Activated CD8-positive, alpha-beta memory T cell treated with anti-CD3 and anti-CD28 coated beads, Interleukin-2, amount 10 ng/mL, durations not matched to agents 7 days and 5 days (primary cell): ENCODE results near the gene RPS14. TPM values are rescaled to one million over a fixed set of nuclear protein-coding genes. Genes with fewer than 3 reads are reported as not detected.
"Not testable (repeated sequence)": the region's sequence is repeated elsewhere in the genome, so short reads cannot be mapped to it uniquely, and the experiment has no call there.

Experiments used
- ATAC-seq: fragments of 150-1000 bp; cut with Tn5 transposase; one replicate; pipeline ENCODE4 v1.10.0; 2021; ENCODE audit warnings: moderate library complexity
- CTCF ChIA-PET: fragments of 350-600 bp; sonication (Branson Sonifier 250); formaldehyde crosslinking; loops from one replicate; lab custom pipeline; 2021; ENCODE audit warnings: antibody characterized with exemption; lab: Charles Lee
- DNase-seq: peaks from one replicate; pipeline ENCODE4 v3.0.0-alpha.2; 2020
- H3K27ac Mint-ChIP-seq: one replicate; pipeline ENCODE4 v1.8.0; 2021; ENCODE audit warnings: mild to moderate bottlenecking, mixed read lengths
- H3K27me3 Mint-ChIP-seq: one replicate; pipeline ENCODE4 v1.8.0; 2021; ENCODE audit warnings: mixed read lengths
- H3K36me3 Mint-ChIP-seq: one replicate; pipeline ENCODE4 v1.8.0; 2021; ENCODE audit warnings: mild to moderate bottlenecking, mixed read lengths
- H3K4me1 Mint-ChIP-seq: one replicate; pipeline ENCODE4 v1.8.0; 2021; ENCODE audit warnings: mixed read lengths
- H3K4me3 Mint-ChIP-seq: one replicate; pipeline ENCODE4 v1.8.0; 2021; ENCODE audit warnings: mild to moderate bottlenecking, moderate library complexity, mixed read lengths
- H3K9me3 Mint-ChIP-seq: one replicate; pipeline ENCODE4 v1.8.0; 2022; ENCODE audit warnings: low read depth, mixed read lengths
- total RNA-seq, 2 experiments: library from RNA; stranded (reverse); gene quantifications; one replicate each; pipeline ENCODE4 v1.2.3, GENCODE V29; 2021

The RPS14 gene
- total RNA-seq, 2 experiments from 2014 or later = 1,980 to 2,218 TPM

DNA sequence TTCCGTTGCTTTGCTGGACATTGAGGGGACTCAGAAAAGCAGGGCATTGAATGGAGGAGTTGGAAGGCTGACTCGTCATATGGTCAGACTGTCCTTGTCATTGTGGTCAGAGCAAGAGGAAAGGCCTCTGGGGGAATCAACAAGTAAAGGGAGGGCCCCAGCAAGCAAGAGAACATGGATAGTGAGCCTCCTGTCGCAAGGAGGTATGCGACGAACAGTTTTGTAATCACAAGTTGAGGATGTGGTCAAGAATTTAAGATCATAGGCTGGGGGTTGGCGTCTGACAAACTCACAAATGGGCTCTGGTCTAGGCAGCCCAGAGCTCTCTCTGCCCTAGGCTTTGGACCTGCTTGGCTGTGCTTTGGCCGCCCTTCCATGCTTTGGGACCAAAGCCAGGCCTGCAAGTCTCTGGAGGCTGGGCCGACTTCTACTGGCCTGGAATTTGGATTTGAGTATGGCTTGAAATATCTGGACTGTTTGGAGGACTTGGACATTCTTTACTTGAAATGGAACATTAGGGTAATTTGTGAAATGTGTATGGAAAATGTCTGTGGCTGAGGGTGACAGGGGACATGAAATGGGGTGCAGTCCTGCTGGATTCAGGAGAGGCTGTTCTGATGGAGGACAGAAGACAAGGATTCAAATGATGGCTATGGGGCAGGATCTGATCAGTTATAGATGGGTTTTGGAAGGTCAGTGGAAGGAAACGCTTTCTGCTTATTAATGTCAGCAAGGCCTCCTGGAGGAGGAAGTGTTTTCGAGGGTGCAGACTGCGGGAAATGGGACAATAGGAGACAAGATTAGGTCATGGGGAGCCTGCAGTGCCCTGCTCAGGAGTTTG lies 39.2 kb upstream of the RPS14 start:
- H3K27ac Mint-ChIP-seq = no peak overlapping the region
- ATAC-seq = no peak

DNA sequence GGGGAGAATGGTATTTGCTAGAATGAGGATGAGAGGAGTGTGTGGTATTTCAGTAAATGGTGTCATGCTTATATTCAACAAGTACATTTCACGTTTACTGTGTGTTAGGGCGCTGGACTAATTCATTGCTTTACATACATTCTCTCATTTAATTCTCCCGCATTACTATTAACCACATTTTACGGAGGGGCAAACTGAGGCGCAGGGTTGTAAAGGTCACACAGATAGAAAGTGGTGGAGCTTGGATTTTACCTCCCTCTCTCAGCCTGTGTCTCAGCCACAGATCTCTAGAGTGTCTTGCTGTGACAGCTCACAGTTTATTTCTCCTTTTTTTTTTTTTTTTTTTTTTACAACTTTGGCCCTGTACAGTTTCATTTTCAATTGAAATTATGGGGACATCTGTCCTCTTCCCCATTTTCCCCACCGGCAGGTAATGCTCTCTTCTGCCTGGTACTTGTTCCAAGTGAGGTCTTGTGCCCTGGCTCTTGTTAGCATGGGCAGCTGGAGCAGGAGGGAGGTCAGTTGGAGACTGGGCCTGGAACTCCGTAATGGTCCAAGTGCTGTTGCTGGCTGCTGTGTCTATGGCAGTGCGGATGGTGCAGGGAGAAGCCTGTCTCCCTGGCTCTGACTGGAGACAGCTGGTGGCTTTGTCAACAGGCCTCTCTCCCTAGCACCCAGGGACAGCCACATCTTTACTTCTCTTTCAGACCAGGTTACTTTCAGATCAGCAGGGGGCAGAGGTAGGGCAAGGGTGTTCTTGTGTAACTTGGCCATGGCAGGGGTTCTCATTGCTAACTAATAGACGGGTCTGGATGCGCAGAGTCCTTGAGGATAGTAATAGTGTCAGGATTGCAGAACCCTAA lies 37.9 kb upstream of the RPS14 start:
- CTCF ChIA-PET = interaction anchor here (1.3 to 1.5 kb wide), 2 partner anchors 29 to 359 kb away, joined by 3 to 8 read pairs; partner anchors contain the start of gene IRGM
- Mint-ChIP-seq H3K27ac (no peak overlapping the region), H3K4me1 (peaks cover 8% of the 10 kb centered on the region), H3K27me3 (peaks cover 20% of the 10 kb centered on the region), H3K4me3 (peak overlapping the region; percentile 27), H3K36me3 (no peaks in the 10 kb centered on the region), H3K9me3 (no peaks in the 10 kb centered on the region)
- ATAC-seq = no peak
- no peak for DNase-seq

More for the DNA sequence above, 39.2 kb upstream of the RPS14 start:
- Mint-ChIP-seq H3K9me3 (no peaks in the 10 kb centered on the region), H3K36me3 (no peaks in the 10 kb centered on the region), H3K4me3 (no peak overlapping the region), H3K4me1 (peaks cover 8% of the 10 kb centered on the region), H3K27me3 (peaks cover 17% of the 10 kb centered on the region)
- CTCF ChIA-PET = no interaction called here
- no peak for DNase-seq

GRCh38 chr5:150486402-150487198 lies 37.1 kb upstream of the RPS14 start:
- DNase-seq = no peak
- Mint-ChIP-seq H3K27me3 (peaks cover 23% of the 10 kb centered on the region), H3K36me3 (no peaks in the 10 kb centered on the region), H3K4me1 (peaks cover 8% of the 10 kb centered on the region), H3K4me3 (peak overlapping the region; percentile 27), H3K27ac (no peak overlapping the region), H3K9me3 (no peaks in the 10 kb centered on the region)
- CTCF ChIA-PET = interaction anchor here (1.3 to 1.5 kb wide), 2 partner anchors 28 to 360 kb away, joined by 3 to 8 read pairs; partner anchors contain the start of gene IRGM
- ATAC-seq = peak; percentile 50

- H3K27me3 Mint-ChIP-seq = peaks cover 25% of the 10 kb centered on the region
- peaks cover 8% of the 10 kb centered on the region for H3K4me1 Mint-ChIP-seq
- H3K27ac Mint-ChIP-seq = no peak overlapping the region
- CTCF ChIA-PET = interaction anchor here (1.5 kb wide), 1 partner anchor 27 kb away, joined by 8 read pairs; no protein-coding TSS in a partner anchor
- H3K9me3 Mint-ChIP-seq = no peaks in the 10 kb centered on the region
- ATAC-seq (peak; percentile 52), DNase-seq (no peak)
- H3K36me3 Mint-ChIP-seq = no peaks in the 10 kb centered on the region
- H3K4me3 Mint-ChIP-seq = no peak overlapping the region
Measured at GRCh38 chr5:150485693-150486401, 36.3 kb upstream of the RPS14 start.

DNA sequence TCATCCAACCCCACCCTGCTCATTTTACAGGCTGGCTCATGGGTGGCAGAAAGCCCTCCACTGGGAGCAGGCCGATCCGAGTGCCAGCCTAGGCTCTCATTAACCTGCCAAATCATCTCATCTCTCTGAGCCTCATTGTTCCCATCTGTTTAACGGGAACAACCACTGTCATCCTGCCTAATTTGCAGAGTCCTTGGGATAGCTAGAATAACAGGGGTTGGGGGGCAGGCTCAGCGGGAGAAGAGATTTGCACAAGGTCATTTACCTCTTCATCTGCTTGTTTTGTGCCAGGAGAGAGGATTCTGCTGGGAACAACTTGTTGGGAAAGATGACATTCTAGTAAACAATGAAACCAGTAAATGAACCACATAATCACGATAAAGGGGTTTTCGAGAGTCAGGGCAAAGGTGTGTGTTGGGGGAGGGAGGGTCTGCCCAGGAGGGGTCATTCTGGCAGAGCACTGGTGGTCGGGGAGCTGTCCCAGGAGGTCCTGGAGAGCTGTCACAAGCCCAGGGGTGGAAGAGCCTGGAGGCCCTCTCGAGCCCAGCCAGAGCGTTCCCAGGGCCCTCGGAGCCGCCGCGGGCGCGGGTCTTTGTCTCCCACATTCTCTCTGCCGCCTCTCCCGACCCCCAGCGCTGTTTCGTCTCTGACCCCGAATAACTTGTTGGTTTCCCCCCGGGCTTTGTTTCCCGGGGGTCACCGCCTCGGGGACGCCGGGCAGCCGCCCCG lies 35.6 kb upstream of the RPS14 start:
- no peaks in the 10 kb centered on the region for H3K9me3 Mint-ChIP-seq
- peak overlapping the region; percentile 13 for H3K4me3 Mint-ChIP-seq
- H3K27ac Mint-ChIP-seq = no peak overlapping the region
- CTCF ChIA-PET = interaction anchor here (0.7 to 1.4 kb wide), 3 partner anchors 26 to 298 kb away, joined by 3 to 4 read pairs (median 4); no protein-coding TSS in a partner anchor
- H3K4me1 Mint-ChIP-seq = peaks cover 8% of the 10 kb centered on the region
- peaks cover 25% of the 10 kb centered on the region for H3K27me3 Mint-ChIP-seq
- no peaks in the 10 kb centered on the region for H3K36me3 Mint-ChIP-seq
- ATAC-seq (no peak), DNase-seq (no peak)

DNA sequence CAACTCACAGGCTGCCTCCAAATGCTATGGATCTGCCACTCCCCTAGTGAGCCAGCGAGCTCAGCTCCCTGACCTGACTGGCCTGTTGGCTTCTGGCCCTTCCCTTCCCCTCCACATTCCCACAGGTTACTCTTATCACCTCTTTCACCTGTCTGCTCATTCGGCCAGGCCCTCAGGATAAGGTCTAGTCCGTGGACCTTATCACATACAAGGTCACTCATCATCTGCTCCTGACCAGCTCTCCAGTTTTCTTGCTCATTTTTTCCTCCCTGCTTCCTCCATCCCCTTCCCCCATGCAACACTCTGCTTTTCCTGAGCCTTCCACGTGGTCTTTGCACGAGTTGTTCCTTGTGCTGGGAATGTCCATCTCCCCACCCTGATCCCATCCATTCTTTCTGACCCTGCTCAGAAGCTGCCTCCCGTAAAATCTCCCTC lies 32.5 kb upstream of the RPS14 start:
- Mint-ChIP-seq H3K4me1 (peaks cover 3% of the 10 kb centered on the region), H3K27me3 (peaks cover 21% of the 10 kb centered on the region), H3K4me3 (no peak overlapping the region), H3K9me3 (no peaks in the 10 kb centered on the region), H3K27ac (no peak overlapping the region), H3K36me3 (no peaks in the 10 kb centered on the region)
- CTCF ChIA-PET = interaction anchor here (0.9 kb wide), 1 partner anchor 16 kb away, joined by 3 read pairs; no protein-coding TSS in a partner anchor
- ATAC-seq (no peak), DNase-seq (no peak)

DNA sequence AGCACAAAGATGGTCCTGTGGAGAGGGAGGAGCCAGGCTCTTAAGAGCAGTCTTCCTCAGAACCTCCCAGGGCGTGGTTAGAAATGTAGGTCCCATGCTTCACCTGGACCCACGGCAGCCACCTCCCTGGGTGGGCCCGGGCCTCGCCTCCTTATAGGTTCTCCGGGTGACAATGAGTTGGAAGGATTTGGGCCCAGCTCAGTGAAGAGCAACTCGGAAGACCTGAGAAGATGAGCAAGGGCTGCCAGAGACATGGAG lies 32.1 kb upstream of the RPS14 start:
- H3K36me3 Mint-ChIP-seq = no peaks in the 10 kb centered on the region
- H3K27me3 Mint-ChIP-seq = peaks cover 21% of the 10 kb centered on the region
- DNase-seq (no peak), ATAC-seq (no peak)
- H3K27ac Mint-ChIP-seq = no peak overlapping the region
- H3K9me3 Mint-ChIP-seq = no peaks in the 10 kb centered on the region
- peaks cover 5% of the 10 kb centered on the region for H3K4me1 Mint-ChIP-seq
- CTCF ChIA-PET = interaction anchor here (0.9 kb wide), 1 partner anchor 16 kb away, joined by 3 read pairs; no protein-coding TSS in a partner anchor
- H3K4me3 Mint-ChIP-seq = no peak overlapping the region

DNA sequence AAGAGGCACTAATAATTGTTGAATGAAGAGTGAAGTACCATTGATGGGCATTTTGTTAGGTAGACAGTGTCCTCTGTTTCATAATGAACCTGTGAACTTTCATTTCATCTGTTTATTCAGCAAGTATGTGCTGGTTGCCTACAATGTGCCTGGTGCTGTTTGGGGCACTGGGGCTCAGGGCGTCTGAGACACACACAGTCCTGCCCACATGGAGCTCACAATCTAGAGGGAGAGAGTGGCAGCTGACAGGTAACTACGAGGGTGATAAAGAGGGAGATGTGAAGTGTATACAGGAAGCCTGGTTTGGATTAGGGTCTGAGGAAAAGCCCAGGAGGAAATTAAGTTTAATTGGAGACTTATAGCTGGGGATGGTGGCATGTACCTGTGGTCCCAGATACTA lies 29.9 kb upstream of the RPS14 start:
- Mint-ChIP-seq H3K27ac (peak overlapping the region; percentile 16), H3K27me3 (peaks cover 15% of the 10 kb centered on the region), H3K4me1 (peaks cover 4% of the 10 kb centered on the region), H3K9me3 (no peaks in the 10 kb centered on the region), H3K4me3 (no peak overlapping the region), H3K36me3 (no peaks in the 10 kb centered on the region)
- ATAC-seq = no peak
- DNase-seq = no peak
- CTCF ChIA-PET = no interaction called here

- CTCF ChIA-PET, H3K4me1 Mint-ChIP-seq, H3K9me3 Mint-ChIP-seq, H3K4me3 Mint-ChIP-seq, DNase-seq, ATAC-seq, H3K27me3 Mint-ChIP-seq, H3K36me3 Mint-ChIP-seq, H3K27ac Mint-ChIP-seq: not testable (repeated sequence)
Measured at GRCh38 chr5:150476568-150476967, 27.0 kb upstream of the RPS14 start.

DNA sequence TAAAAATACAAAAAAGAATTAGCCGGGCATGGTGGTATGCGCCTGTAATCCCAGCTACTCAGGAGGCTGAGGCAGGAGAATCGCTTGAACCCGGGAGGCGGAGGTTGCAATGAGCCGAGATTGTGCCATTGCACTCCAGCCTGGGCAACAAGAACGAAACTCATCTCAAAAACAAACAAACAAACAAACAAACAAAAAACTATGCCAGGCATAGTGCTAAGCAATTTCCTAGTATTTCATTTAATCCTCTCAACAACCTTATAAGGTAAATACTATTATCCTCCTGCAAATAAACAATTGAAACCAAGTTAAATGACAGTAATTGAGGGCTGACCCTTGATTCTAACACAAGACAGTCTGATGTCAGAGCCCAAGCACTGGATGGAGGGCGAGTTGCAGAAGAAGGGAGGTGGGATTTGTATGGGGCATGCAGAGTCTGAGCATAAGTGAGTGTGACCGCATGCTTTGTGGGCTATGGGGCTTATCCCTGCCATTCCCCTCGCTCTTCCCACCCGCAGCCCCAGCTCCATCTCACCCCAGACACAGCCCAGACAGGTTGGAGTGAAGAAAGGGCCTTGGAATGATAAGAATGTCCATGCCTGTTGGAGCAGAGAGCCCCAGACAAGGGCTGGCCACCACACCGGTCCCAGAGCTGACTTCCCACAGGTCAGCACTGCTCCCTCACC lies 24.3 kb upstream of the RPS14 start:
- H3K27me3 Mint-ChIP-seq = peaks cover 3% of the 10 kb centered on the region
- no peak overlapping the region for H3K4me3 Mint-ChIP-seq
- H3K36me3 Mint-ChIP-seq = no peaks in the 10 kb centered on the region
- no peak overlapping the region for H3K27ac Mint-ChIP-seq
- no peaks in the 10 kb centered on the region for H3K9me3 Mint-ChIP-seq
- CTCF ChIA-PET = no interaction called here
- ATAC-seq (no peak), DNase-seq (no peak)
- H3K4me1 Mint-ChIP-seq = peaks cover 4% of the 10 kb centered on the region

- H3K4me1 Mint-ChIP-seq = no peaks in the 10 kb centered on the region
- peaks cover 3% of the 10 kb centered on the region for H3K27me3 Mint-ChIP-seq
- H3K9me3 Mint-ChIP-seq = no peaks in the 10 kb centered on the region
- H3K27ac Mint-ChIP-seq = no peak overlapping the region
- no peak overlapping the region for H3K4me3 Mint-ChIP-seq
- no peaks in the 10 kb centered on the region for H3K36me3 Mint-ChIP-seq
- CTCF ChIA-PET = no interaction called here
- DNase-seq (no peak), ATAC-seq (no peak)
Measured at GRCh38 chr5:150469718-150470469, 20.4 kb upstream of the RPS14 start.
